ENCODE data around the gene SMIM43. TPM values are rescaled to one million over a fixed set of nuclear protein-coding genes. Genes with fewer than 3 reads are reported as not detected.

Gene SMIM43
- total and polyA plus RNA-seq, 9 of the 15 experiments (the other 6 are each of a cell fraction or from before 2014, with no cell fraction given) = not detected

GRCh38 chr4:121739575-121739974 lies 25.4 kb downstream of the SMIM43 start (continued):
- TF ChIP-seq, protein P1, sequence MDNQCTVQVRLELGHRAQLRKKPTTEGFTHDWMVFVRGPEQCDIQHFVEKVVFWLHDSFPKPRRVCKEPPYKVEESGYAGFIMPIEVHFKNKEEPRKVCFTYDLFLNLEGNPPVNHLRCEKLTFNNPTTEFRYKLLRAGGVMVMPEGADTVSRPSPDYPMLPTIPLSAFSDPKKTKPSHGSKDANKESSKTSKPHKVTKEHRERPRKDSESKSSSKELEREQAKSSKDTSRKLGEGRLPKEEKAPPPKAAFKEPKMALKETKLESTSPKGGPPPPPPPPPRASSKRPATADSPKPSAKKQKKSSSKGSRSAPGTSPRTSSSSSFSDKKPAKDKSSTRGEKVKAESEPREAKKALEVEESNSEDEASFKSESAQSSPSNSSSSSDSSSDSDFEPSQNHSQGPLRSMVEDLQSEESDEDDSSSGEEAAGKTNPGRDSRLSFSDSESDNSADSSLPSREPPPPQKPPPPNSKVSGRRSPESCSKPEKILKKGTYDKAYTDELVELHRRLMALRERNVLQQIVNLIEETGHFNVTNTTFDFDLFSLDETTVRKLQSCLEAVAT (IDR thresholded peaks at IDR 0.05) = no peak
- no peak for TF ChIP-seq ELF2 (CRISPR knock-in tag; IDR thresholded peaks at IDR 0.05)
- TF ChIP-seq CEBPB (tag; IDR thresholded peaks at IDR 0.05) = no peak
- TF ChIP-seq DACH1 (IDR thresholded peaks at IDR 0.05; ENCODE audit: partially characterized antibody) = no peak

GRCh38 chr4:121738780-121739535 lies 26.0 kb downstream of the SMIM43 start:
- no peaks in the 10 kb centered on the region for H3K36me3 ChIP-seq (ENCODE audit: control insufficient read depth, insufficient read depth, low read length)
- H3K9me3 ChIP-seq (replicated peaks; ENCODE audit: control insufficient read depth, insufficient read depth, low read depth, low read length) = no peaks in the 10 kb centered on the region
- in situ Hi-C loops (cut with MboI) = loop anchor here (5.0 to 10.0 kb wide), 2 partner anchors 254 to 367 kb away; no protein-coding TSS in a partner anchor
- TF ChIP-seq, protein P2, sequence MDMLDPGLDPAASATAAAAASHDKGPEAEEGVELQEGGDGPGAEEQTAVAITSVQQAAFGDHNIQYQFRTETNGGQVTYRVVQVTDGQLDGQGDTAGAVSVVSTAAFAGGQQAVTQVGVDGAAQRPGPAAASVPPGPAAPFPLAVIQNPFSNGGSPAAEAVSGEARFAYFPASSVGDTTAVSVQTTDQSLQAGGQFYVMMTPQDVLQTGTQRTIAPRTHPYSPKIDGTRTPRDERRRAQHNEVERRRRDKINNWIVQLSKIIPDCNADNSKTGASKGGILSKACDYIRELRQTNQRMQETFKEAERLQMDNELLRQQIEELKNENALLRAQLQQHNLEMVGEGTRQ (CRISPR knock-in tag; IDR thresholded peaks at IDR 0.05) = peak; percentile 37; the same call in 1 of the 2 replicates
- TF ChIP-seq RAD51 (IDR thresholded peaks at IDR 0.05; ENCODE audit: borderline replicate concordance, low read depth) (peak; percentile 69), TFE3 (CRISPR knock-in tag; IDR thresholded peaks at IDR 0.05) (peak; percentile 86), ZNF41 (CRISPR knock-in tag; conservative IDR thresholded peaks at IDR 0.05) (no peak)
- ChIA-PET CTCF (ENCODE audit: low intra/inter-chr PET ratio) (no interaction called here), POLR2A (interaction anchor here (1.0 kb wide), 1 partner anchor 62 kb away, joined by 3 read pairs; the partner anchor contains the start of gene EXOSC9)
- intact Hi-C loops (cut with micrococcal nuclease) = loop anchor here (5.0 to 10.0 kb wide), 2 partner anchors 547 to 1584 kb away; no protein-coding TSS in a partner anchor
- no peaks in the 10 kb centered on the region for H4K20me1 ChIP-seq (replicated peaks; ENCODE audit: control insufficient read depth, insufficient read depth, low read length)
- FAIRE-seq = no peak
- no peak overlapping the region for H3K9ac ChIP-seq (ENCODE audit: insufficient read depth in 1 of 2, low read depth in 2 of 2, low read length in 2 of 2)
- H3K4me1 ChIP-seq (replicated peaks in 1 of 2; ENCODE audit: control insufficient read depth in 2 of 2, insufficient read depth in 2 of 2, low read length in 2 of 2) = no peaks in the 10 kb centered on the region
- no peak overlapping the region for H3K27ac ChIP-seq (ENCODE audit: extremely low read depth, low read depth, low read length)
- no peak overlapping the region for H2AFZ ChIP-seq (ENCODE audit: low read depth, low read length)
- WGBS (ENCODE audit: insufficient coverage, low coverage, missing lambda C conversion rate) = 0% methylated on average over 2 of the region's 2 CpGs
- no peak overlapping the region for H3K4me2 ChIP-seq (ENCODE audit: insufficient read depth, low read length)
- no peak for ATAC-seq
- peaks cover 0 to 12% of the 10 kb centered on the region in 2 experiments for H3K27me3 ChIP-seq (ENCODE audit: control insufficient read depth in 2 of 2, insufficient read depth in 2 of 2, low read length in 2 of 2)
- no peak overlapping the region for H3K4me3 ChIP-seq
- H3K9me1 ChIP-seq (ENCODE audit: control insufficient read depth, insufficient read depth, low read length) = no peaks in the 10 kb centered on the region
- no peak for DNase-seq (ENCODE audit: extremely low read depth in 1 of 4, low spot score in 3 of 4)
- no peaks in the 10 kb centered on the region for H3K79me2 ChIP-seq (ENCODE audit: control insufficient read depth, insufficient read depth, low read length)
- BruUV-seq (replicated peaks) = no TSS peak
